Heart left ventricle (tissue), 16 donors: ENCODE results near the gene CNTN4. TPM values are rescaled to one million over a fixed set of nuclear protein-coding genes. Genes with fewer than 3 reads are reported as not detected.

Experiments used
- ATAC-seq, 4 donors: fragments of 200-7000 bp; cut with Tn5 transposase; one replicate each; pipeline ENCODE4 v1.9.1; 2020 to 2022; ENCODE audit warnings: moderate library complexity in 4 of 4, mild to moderate bottlenecking in 3 of 4, moderate number of reproducible peaks in 1 of 4
- DNase-seq, 5 donors: peaks; one replicate each; pipeline ENCODE4 v3.0.0-alpha.2; 2020
- H3K27ac ChIP-seq, 12 donors: fragments of 200-600 bp; sonication (generic) in 4 of 12; one replicate each; pipeline versions ENCODE4 v1.5.0 to v1.8.0; 2016 to 2022; ENCODE audit warnings: mild to moderate bottlenecking in 2 of 12
- H3K27me3 ChIP-seq, 9 donors: fragments of 200-600 bp; sonication (generic) in 2 of 9; one replicate each; pipeline versions ENCODE4 v1.5.1 to v1.8.0; 2016 to 2022; ENCODE audit warnings: mild to moderate bottlenecking in 3 of 9
- H3K36me3 ChIP-seq, 9 donors: fragments of 200-600 bp; sonication (generic) in 2 of 9; one replicate each; pipeline versions ENCODE4 v1.5.0 to v1.8.0; 2018 to 2022; ENCODE audit warnings: mild to moderate bottlenecking in 2 of 9
- H3K4me1 ChIP-seq, 12 donors: fragments of 200-600 bp; sonication (generic) in 4 of 12; one replicate each; pipeline versions ENCODE4 v1.5.0 to v1.8.0; 2016 to 2022; ENCODE audit warnings: mild to moderate bottlenecking in 3 of 12
- H3K4me3 ChIP-seq, 12 donors: fragments of 200-600 bp; sonication (generic) in 4 of 12; one replicate each; pipeline versions ENCODE4 v1.5.0 to v1.8.0; 2017 to 2022; ENCODE audit warnings: mild to moderate bottlenecking in 9 of 12, moderate library complexity in 4 of 12
- H3K9me3 ChIP-seq, 12 donors: fragments of 200-600 bp; sonication (generic) in 4 of 12; one replicate each; pipeline versions ENCODE4 v1.5.0 to v1.8.0; 2016 to 2022; ENCODE audit warnings: mild to moderate bottlenecking in 1 of 12
- POLR2A ChIP-seq, 2 donors: fragments of 450-650 bp; IDR thresholded peaks; one replicate each; pipeline ENCODE4 v1.6.1; 2017; ENCODE audit warnings: antibody characterized with exemption in 2 of 2, mild to moderate bottlenecking in 2 of 2, moderate library complexity in 2 of 2
- WGBS, 4 donors: extraction: QIAGEN DNeasy Blood & Tissue Kit in 2 of 4; methylation state at CpG; one replicate each; pipeline versions ENCODE4 v1.1.5 to v1.1.7; 2013 to 2018; 5-methylcytosine and 5-hydroxymethylcytosine counted together
- intact Hi-C, 10 donors: fragments of 100-400 bp; cut with DNase I; formaldehyde crosslinking; loops; one replicate each; pipeline versions ENCODE4 v1.11.1 to v1.14.2; 2022
- polyA plus RNA-seq, 2 donors: library from polyadenylated mRNA; stranded (reverse); fragments of 200-250 nt; gene quantifications; one replicate each; pipeline ENCODE4 v1.2.3, GENCODE V29; 2013
- total RNA-seq, 9 donors: library from RNA; depleted of rRNA in 2 of 9; stranded (reverse); fragments of >200 nt in 2 of 9; fragmentation: NEBNext Ultra II Directional in 3 of 9; extraction: Animal tissue kit (Norgen Biotek cat#: 25700) in 3 of 9; gene quantifications; one replicate each; pipeline versions ENCODE4 v1.1.0 to v1.2.4, GENCODE V29; 2016 to 2023
- TF ChIP-seq, protein P1 (sequence below), 12 donors: fragments of 200-600 bp; sonication (generic) in 4 of 12; IDR thresholded peaks; one replicate each; pipeline versions ENCODE4 v1.5.0 to v1.8.0; 2018 to 2022; ENCODE audit warnings: antibody characterized with exemption in 12 of 12, mild to moderate bottlenecking in 5 of 12
- donor health status: ischemic (EF 13 %, LVEDD 7.1; RV severe dilation, severe dysfunction).
- donor health status: healthy with polysubstance abuse.
- donor health status: DM: no; HTN: yes; CAD: no.
- donor health status: DM: no; HTN: no; CAD: no.
- donor health status: ischemic (EF 25% LVEDD 6.9; RV normal size, moderate dysfunction).
- donor health status: ischemic (EF 25% LVEDD 5.7; RV mildly dilated, moderate dysfunction).
- donor health status: healthy.
- donor health status: DM: yes; HTN: yes; CAD: no.
- donor health status: ischemic (EF 35%, LVEDD 5.7; RV mildly dilated, moderate dysfunction).
- donor health status: nonischemic (EF 11% LVEDD 7.7; RV severe dilation, severe dysfunction).
- donor health status: DM: yes; HTN: yes; CAD: no.
- donor health status: PGD.
- donor health status: ischemic (EF 29% LVEDD 5.4; RV normal size, mild dysfunction).
- donor health status: nonischemic (EF 23%, LVEDD 6.1; RV moderate dilation, normal function).

Gene CNTN4
- total and polyA plus RNA-seq, 11 donors, result 0.30 to 6.7 (median 1.2) TPM

DNA sequence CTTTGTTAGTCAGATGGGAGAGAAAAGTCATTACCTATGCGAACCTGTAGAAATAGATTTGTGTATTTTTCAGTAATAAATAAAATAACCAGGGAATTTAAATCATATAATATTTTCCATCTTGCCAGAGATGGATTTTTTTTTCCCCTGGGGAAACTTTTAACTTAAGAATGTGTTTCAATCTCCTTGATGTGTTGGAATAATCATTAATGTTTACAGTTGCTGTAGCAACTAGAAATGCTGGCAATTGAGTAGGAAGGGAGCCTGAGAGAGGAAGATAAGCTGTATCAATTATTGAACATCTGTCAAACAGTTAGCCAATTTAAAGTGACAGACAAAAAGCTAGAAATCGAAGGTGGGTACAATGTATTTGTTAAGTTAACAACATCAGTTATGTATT is 752.0 kb downstream of the CNTN4 start:
- DNase-seq, result no peak
- Histone ChIP-seq H3K9me3 (peaks cover 0 to 5% (median 0%) of the 10 kb centered on the region in 12 donors), H3K4me3 (no peak overlapping the region), H3K36me3 (no peaks in the 10 kb centered on the region), H3K4me1 (no peaks in the 10 kb centered on the region), H3K27me3 (no peaks in the 10 kb centered on the region), H3K27ac (no peak overlapping the region)
- intact Hi-C loops, result no loop called here
- no peak for TF ChIP-seq POLR2A (IDR thresholded peaks at IDR 0.05)
- TF ChIP-seq, protein P1, sequence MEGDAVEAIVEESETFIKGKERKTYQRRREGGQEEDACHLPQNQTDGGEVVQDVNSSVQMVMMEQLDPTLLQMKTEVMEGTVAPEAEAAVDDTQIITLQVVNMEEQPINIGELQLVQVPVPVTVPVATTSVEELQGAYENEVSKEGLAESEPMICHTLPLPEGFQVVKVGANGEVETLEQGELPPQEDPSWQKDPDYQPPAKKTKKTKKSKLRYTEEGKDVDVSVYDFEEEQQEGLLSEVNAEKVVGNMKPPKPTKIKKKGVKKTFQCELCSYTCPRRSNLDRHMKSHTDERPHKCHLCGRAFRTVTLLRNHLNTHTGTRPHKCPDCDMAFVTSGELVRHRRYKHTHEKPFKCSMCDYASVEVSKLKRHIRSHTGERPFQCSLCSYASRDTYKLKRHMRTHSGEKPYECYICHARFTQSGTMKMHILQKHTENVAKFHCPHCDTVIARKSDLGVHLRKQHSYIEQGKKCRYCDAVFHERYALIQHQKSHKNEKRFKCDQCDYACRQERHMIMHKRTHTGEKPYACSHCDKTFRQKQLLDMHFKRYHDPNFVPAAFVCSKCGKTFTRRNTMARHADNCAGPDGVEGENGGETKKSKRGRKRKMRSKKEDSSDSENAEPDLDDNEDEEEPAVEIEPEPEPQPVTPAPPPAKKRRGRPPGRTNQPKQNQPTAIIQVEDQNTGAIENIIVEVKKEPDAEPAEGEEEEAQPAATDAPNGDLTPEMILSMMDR (IDR thresholded peaks at IDR 0.05), result no peak
- no peak for ATAC-seq
- 69 to 75% (median 74%) methylated on average over 2 of the region's 2 CpGs for WGBS, 4 donors

DNA sequence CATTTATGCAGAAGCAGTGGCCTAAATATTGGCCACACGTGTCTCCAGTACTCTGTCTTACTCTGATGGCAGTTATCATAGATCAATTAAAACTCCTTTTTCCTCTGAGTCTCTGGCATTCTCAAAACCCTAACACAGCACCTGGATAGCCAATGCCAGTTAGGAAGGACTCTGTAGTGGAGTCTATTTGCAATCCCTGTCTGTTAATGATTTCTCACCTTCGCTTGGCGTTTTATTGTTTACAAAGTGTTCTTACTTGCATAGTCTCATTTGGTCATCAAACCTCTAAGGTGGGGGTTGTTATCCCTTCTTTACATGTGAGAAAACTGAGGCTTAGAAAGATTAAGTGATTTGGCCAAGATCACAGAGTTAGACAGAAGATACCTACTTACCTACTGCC is 752.7 kb downstream of the CNTN4 start:
- 44 to 64% (median 52%) methylated on average over 3 of the region's 3 CpGs for WGBS, 4 donors
- Histone ChIP-seq H3K36me3 (no peaks in the 10 kb centered on the region), H3K9me3 (peaks cover 0 to 2% (median 0%) of the 10 kb centered on the region in 12 donors), H3K4me3 (no peak overlapping the region), H3K27ac (peak overlapping the region in 1 of 12 donors; percentile 2), H3K27me3 (no peaks in the 10 kb centered on the region), H3K4me1 (no peaks in the 10 kb centered on the region)
- TF ChIP-seq, protein P1 (IDR thresholded peaks at IDR 0.05), result no peak
- no peak for TF ChIP-seq POLR2A (IDR thresholded peaks at IDR 0.05)
- intact Hi-C loops, result no loop called here
- no peak for ATAC-seq
- DNase-seq, result no peak

DNA sequence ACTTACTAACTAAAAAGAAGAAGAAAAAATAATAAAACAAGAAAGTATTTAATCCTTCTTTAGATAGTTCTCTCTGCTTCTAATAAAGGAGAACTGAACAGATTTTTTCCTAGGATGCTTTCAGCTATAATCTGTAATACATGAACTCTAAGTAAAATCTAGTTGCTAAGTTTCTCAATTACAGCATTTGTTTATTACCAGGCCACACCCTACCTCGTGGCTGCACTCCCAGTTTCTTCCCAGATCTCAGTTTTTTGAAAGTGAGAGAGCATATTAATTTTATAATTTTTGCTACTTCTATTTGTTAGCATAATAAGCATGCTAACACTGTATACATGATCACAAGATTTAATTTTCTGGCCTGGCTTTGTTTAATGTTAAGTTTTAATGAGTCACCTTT is 753.2 kb downstream of the CNTN4 start:
- Histone ChIP-seq H3K36me3 (no peaks in the 10 kb centered on the region), H3K4me3 (no peak overlapping the region), H3K9me3 (no peaks in the 10 kb centered on the region), H3K4me1 (no peaks in the 10 kb centered on the region), H3K27me3 (no peaks in the 10 kb centered on the region), H3K27ac (peak overlapping the region in 1 of 12 donors; percentile 2)
- 19 to 27% (median 22%) methylated on average over 1 of the region's 1 CpG for WGBS, 4 donors
- ATAC-seq (no peak), DNase-seq (peak in 1 of 5 donors; percentile 41)
- TF ChIP-seq, protein P1 (IDR thresholded peaks at IDR 0.05), result no peak
- no peak for TF ChIP-seq POLR2A (IDR thresholded peaks at IDR 0.05)
- intact Hi-C loops, result no loop called here

GRCh38 chr3:2853651-2854050 is 755.0 kb downstream of the CNTN4 start:
- Histone ChIP-seq H3K27ac (no peak overlapping the region), H3K9me3 (no peaks in the 10 kb centered on the region), H3K4me1 (no peaks in the 10 kb centered on the region), H3K36me3 (no peaks in the 10 kb centered on the region), H3K27me3 (no peaks in the 10 kb centered on the region), H3K4me3 (no peak overlapping the region)
- TF ChIP-seq, protein P1 (IDR thresholded peaks at IDR 0.05), result no peak
- no peak for TF ChIP-seq POLR2A (IDR thresholded peaks at IDR 0.05)
- DNase-seq (no peak), ATAC-seq (no peak)
- intact Hi-C loops, result no loop called here
- WGBS, 4 donors, result 77 to 96% (median 78%) methylated on average over 5 of the region's 5 CpGs
